ENCODE results near the gene RXFP1.
A peak's percentile ranks its signal among the peaks of the same experiment; 100 is the strongest.

Gene RXFP1

GRCh38 chr4:158670975-158671664 lies 149.4 kb downstream of the RXFP1 start:
- DNase-seq (ENCODE audit: low read depth in 1 of 2, low spot score in 1 of 2): peak; percentile 26 to 46

- DNase-seq (ENCODE audit: low read depth in 1 of 2, low spot score in 1 of 2): no peak
Measured at GRCh38 chr4:158671665-158671914, 149.9 kb downstream of the RXFP1 start, which contains the start of gene C4orf46. TSS of gene C4orf46 (minus strand) at chr4:158671887. CDS start at chr4:158671801, 86 bp downstream.

GRCh38 chr4:158671915-158672806 lies 150.5 kb downstream of the RXFP1 start, which contains the start of gene ETFDH:
TSS of gene ETFDH (plus strand) at chr4:158672296. CDS start at chr4:158672457, 161 bp downstream.
- peak; percentile 94 to 99 for DNase-seq (ENCODE audit: low read depth in 1 of 2, low spot score in 1 of 2)

- DNase-seq (ENCODE audit: low read depth in 1 of 2, low spot score in 1 of 2): no peak
Measured at GRCh38 chr4:158673633-158674032, 152.0 kb downstream of the RXFP1 start.

- no peak for DNase-seq (ENCODE audit: low read depth in 1 of 2, low spot score in 1 of 2)
Measured at GRCh38 chr4:158676076-158676475, 154.4 kb downstream of the RXFP1 start.

GRCh38 chr4:158678767-158679166 lies 157.1 kb downstream of the RXFP1 start:
- DNase-seq (ENCODE audit: low read depth in 1 of 2, low spot score in 1 of 2): no peak

GRCh38 chr4:158681629-158682028 lies 159.9 kb downstream of the RXFP1 start:
- DNase-seq (ENCODE audit: low read depth in 1 of 2, low spot score in 1 of 2): no peak

- DNase-seq (ENCODE audit: low read depth in 1 of 2, low spot score in 1 of 2): no peak
Measured at GRCh38 chr4:158682066-158682465, 160.4 kb downstream of the RXFP1 start.

GRCh38 chr4:158688813-158689212 lies 167.1 kb downstream of the RXFP1 start:
- no peak for DNase-seq (ENCODE audit: low read depth in 1 of 2, low spot score in 1 of 2)
